ENCODE data around the gene PSMD12.

DNA sequence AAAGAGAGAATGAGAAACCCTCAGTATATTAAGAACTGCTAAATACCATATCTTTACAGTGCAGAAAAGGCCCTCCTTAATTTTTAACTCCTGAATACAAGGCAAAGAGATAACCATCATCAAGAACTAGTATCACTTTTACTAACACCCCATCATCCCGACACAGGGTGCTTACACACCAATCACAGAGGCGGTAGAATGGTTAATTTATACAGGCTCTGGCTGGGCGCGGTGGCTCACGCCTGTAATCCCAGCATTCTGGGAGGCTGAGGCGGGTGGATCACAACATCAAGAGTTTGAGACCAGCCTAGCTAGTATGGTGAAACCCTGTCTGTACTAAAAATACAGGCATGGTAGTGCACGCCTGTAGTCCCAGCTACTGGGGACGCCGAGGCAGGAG lies 4.2 kb downstream of the PSMD12 start:
- TF ChIP-seq EZH2 (IDR thresholded peaks at IDR 0.05) (no peak), POLR2AphosphoS5 (IDR thresholded peaks at IDR 0.05; ENCODE audit: borderline replicate concordance, low read depth, low read length) (no peak)

Data from SK-N-MC (cell line).